ENCODE data around the gene OSBPL6.

Gene OSBPL6

GRCh38 chr2:178268435-178268834 lies 74.1 kb downstream of the OSBPL6 start (continued):
- TF ChIP-seq ZNF174 (tag by site-specific recombination; IDR thresholded peaks at IDR 0.05), result no peak
- TF ChIP-seq, protein P1, sequence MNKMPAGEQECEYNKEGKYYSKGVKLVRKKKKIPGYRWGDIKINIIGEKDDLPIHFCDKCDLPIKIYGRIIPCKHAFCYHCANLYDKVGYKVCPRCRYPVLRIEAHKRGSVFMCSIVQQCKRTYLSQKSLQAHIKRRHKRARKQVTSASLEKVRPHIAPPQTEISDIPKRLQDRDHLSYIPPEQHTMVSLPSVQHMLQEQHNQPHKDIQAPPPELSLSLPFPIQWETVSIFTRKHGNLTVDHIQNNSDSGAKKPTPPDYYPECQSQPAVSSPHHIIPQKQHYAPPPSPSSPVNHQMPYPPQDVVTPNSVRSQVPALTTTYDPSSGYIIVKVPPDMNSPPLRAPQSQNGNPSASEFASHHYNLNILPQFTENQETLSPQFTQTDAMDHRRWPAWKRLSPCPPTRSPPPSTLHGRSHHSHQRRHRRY (tag by site-specific recombination; IDR thresholded peaks at IDR 0.05), result no peak
- TF ChIP-seq, protein P2, sequence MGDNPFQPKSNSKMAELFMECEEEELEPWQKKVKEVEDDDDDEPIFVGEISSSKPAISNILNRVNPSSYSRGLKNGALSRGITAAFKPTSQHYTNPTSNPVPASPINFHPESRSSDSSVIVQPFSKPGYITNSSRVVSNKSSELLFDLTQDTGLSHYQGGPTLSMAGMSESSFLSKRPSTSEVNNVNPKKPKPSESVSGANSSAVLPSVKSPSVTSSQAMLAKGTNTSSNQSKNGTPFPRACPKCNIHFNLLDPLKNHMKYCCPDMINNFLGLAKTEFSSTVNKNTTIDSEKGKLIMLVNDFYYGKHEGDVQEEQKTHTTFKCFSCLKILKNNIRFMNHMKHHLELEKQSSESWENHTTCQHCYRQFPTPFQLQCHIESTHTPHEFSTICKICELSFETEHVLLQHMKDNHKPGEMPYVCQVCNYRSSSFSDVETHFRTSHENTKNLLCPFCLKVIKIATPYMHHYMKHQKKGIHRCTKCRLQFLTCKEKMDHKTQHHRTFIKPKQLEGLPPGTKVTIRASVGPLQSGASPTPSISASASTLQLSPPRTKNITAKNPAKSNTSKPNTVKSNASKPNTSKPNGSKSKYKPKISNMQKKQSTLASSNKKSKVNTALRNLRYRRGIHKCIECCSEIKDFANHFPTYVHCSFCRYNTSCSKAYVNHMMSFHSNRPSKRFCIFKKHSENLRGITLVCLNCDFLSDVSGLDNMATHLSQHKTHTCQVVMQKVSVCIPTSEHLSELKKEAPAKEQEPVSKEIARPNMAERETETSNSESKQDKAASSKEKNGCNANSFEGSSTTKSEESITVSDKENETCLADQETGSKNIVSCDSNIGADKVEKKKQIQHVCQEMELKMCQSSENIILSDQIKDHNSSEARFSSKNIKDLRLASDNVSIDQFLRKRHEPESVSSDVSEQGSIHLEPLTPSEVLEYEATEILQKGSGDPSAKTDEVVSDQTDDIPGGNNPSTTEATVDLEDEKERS (tag by site-specific recombination; IDR thresholded peaks at IDR 0.05), result no peak
- no peak for TF ChIP-seq ZNF624 (tag by site-specific recombination; IDR thresholded peaks at IDR 0.05)
- TF ChIP-seq ZNF843 (tag by site-specific recombination; IDR thresholded peaks at IDR 0.05), result no peak

DNA sequence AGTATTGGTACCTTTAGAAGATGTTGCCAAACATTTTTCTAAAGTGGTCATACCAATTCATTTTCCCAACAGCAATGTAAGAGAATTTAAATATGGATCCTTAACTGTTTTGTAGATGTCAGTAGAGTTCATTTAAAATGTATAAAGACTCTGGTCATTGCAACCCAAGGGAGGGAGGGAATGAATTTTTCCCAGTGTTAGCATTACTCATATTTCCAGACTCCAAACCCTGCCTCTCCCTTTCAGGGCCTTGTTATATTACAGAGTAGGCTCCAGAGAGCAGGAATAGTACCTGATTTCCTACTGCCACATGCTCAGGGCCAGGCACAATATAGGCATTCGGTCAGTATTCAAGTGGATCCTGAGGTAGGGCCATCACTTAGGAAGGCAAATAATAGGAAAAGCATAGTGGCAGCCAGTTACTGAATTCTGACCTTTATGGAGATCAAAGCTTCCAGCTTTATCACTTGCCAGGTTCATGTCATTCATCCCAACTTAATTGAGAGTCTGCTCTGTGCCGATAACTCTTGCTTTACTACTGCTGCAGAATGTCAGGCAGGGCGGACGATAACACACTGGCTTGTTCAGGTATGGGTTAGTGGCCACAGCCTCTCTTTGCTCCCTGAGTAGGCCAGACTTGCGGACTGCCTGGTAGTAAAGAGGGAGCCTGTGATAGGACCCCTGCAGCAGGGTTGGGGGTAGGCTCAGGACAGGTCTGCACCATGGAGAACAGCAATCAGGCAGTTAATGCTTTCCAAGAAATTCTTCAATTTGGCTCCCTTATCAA lies 75.3 kb downstream of the OSBPL6 start:
- Histone ChIP-seq H3K36me3 (ENCODE audit: control insufficient read depth in 2 of 2, insufficient read depth in 1 of 2, low read length in 2 of 2) (no peaks in the 10 kb centered on the region), H3K9me3 (ENCODE audit: control insufficient read depth, insufficient read depth, low read depth, low read length) (no peaks in the 10 kb centered on the region), H3K4me3 (ENCODE audit: low read depth, low read length) (no peak overlapping the region), H3K27ac (ENCODE audit: extremely low read depth, low read depth, low read length) (no peak overlapping the region), H3K4me1 (ENCODE audit: control insufficient read depth, insufficient read depth, low read length) (peaks cover 2% of the 10 kb centered on the region; the same call in 1 of the 2 replicates)
- ChIA-PET CTCF (no interaction called here), POLR2A (no interaction called here)
- TF ChIP-seq ZNF23 (tag by site-specific recombination; IDR thresholded peaks at IDR 0.05; ENCODE audit: borderline replicate concordance) (no peak), PRDM4 (tag by site-specific recombination; IDR thresholded peaks at IDR 0.05) (no peak), ZNF350 (tag by site-specific recombination; IDR thresholded peaks at IDR 0.05) (no peak), ZNF747 (tag by site-specific recombination; IDR thresholded peaks at IDR 0.05) (no peak), BCL11A (tag by site-specific recombination; IDR thresholded peaks at IDR 0.05; ENCODE audit: low read depth) (no peak), ZNF133 (tag by site-specific recombination; IDR thresholded peaks at IDR 0.05) (no peak), ZNF362 (tag by site-specific recombination; IDR thresholded peaks at IDR 0.05) (no peak), ZNF121 (tag by site-specific recombination; IDR thresholded peaks at IDR 0.05) (no peak), ZNF292 (tag by site-specific recombination; IDR thresholded peaks at IDR 0.05; ENCODE audit: borderline replicate concordance, low read depth) (no peak), ZNF148 (tag by site-specific recombination; IDR thresholded peaks at IDR 0.05; ENCODE audit: borderline replicate concordance) (no peak), ZNF19 (tag by site-specific recombination; IDR thresholded peaks at IDR 0.05; ENCODE audit: low read depth) (no peak), ZNF324 (tag by site-specific recombination; IDR thresholded peaks at IDR 0.05) (no peak), ZNF571 (tag by site-specific recombination; IDR thresholded peaks at IDR 0.05) (no peak), ZNF114 (tag by site-specific recombination; IDR thresholded peaks at IDR 0.05) (no peak)
- TF ChIP-seq, protein P3, sequence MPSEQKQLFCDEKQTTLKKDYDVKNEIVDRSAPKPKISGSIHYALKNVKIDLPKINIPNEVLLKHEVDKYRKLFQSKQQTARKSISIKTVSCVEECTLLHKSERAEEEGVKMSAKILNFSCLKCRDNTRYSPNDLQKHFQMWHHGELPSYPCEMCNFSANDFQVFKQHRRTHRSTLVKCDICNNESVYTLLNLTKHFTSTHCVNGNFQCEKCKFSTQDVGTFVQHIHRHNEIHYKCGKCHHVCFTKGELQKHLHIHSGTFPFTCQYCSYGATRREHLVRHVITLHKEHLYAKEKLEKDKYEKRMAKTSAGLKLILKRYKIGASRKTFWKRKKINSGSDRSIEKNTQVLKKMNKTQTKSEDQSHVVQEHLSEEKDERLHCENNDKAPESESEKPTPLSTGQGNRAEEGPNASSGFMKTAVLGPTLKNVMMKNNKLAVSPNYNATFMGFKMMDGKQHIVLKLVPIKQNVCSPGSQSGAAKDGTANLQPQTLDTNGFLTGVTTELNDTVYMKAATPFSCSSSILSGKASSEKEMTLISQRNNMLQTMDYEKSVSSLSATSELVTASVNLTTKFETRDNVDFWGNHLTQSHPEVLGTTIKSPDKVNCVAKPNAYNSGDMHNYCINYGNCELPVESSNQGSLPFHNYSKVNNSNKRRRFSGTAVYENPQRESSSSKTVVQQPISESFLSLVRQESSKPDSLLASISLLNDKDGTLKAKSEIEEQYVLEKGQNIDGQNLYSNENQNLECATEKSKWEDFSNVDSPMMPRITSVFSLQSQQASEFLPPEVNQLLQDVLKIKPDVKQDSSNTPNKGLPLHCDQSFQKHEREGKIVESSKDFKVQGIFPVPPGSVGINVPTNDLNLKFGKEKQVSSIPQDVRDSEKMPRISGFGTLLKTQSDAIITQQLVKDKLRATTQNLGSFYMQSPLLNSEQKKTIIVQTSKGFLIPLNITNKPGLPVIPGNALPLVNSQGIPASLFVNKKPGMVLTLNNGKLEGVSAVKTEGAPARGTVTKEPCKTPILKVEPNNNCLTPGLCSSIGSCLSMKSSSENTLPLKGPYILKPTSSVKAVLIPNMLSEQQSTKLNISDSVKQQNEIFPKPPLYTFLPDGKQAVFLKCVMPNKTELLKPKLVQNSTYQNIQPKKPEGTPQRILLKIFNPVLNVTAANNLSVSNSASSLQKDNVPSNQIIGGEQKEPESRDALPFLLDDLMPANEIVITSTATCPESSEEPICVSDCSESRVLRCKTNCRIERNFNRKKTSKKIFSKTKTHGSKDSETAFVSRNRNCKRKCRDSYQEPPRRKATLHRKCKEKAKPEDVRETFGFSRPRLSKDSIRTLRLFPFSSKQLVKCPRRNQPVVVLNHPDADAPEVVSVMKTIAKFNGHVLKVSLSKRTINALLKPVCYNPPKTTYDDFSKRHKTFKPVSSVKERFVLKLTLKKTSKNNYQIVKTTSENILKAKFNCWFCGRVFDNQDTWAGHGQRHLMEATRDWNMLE (tag by site-specific recombination; conservative IDR thresholded peaks at IDR 0.05; ENCODE audit: low read depth), result no peak

All from HEK293 (cell line).